ENCODE measurements around the gene ALPP. TPM values are rescaled to one million over a fixed set of nuclear protein-coding genes. Genes with fewer than 3 reads are reported as not detected.
A peak's percentile ranks its signal among the peaks of the same experiment; 100 is the strongest.

Gene ALPP
- polyA plus RNA-seq, 3 donors = not detected

DNA sequence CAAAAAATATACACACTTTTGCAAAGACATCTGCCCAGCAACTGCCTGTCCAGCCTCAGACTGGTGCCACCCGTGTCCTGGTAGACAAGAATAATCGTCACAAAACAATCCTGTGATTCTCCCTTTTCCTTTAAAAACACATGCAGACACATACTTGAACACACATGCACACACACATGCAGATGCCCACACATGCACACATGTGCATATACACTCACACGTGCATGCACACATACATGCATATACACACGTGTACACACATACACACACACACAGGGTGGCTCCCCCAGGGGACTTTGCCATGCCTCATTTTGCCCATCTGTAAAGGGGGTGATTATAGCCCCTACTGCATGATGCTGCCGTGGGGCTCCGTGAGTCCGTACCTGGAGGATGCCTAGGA is 24.9 kb upstream of the ALPP start:
- Mint-ChIP-seq H3K4me1 (no peaks in the 10 kb centered on the region), H3K4me3 (peak overlapping the region in 1 of 2 donors; percentile 4), H3K9me3 (peaks cover 0 to 13% (median 8%) of the 10 kb centered on the region in 7 donors), H3K36me3 (no peaks in the 10 kb centered on the region), H3K27me3 (ENCODE audit: low read depth in 3 of 3) (peaks cover 39 to 59% (median 40%) of the 10 kb centered on the region in 3 donors), H3K27ac (no peak overlapping the region)
- H2AFZ ChIP-seq (ENCODE audit: insufficient read depth, low read depth, low read length, poor library complexity, severe bottlenecking) = no peak overlapping the region
- no peaks in the 10 kb centered on the region for H3K79me2 ChIP-seq (ENCODE audit: insufficient read depth, low read length)
- H3K4me3 ChIP-seq (replicated peaks in 1 of 3; ENCODE audit: low read depth in 2 of 3, low read length in 3 of 3) = no peak overlapping the region
- intact Hi-C loops (cut with micrococcal nuclease) = no loop called here
- H3K27me3 ChIP-seq (ENCODE audit: control insufficient read depth in 2 of 2, insufficient read depth in 2 of 2, low read length in 2 of 2) = peaks cover 2 to 44% of the 10 kb centered on the region in 2 donors
- no peak overlapping the region for H3K9ac ChIP-seq (ENCODE audit: insufficient read depth, low read length, poor library complexity, severe bottlenecking)
- no peaks in the 10 kb centered on the region for H4K20me1 ChIP-seq (ENCODE audit: insufficient read depth, low read length)
- no peak overlapping the region for H3K27ac ChIP-seq (ENCODE audit: low read depth in 1 of 2, low read length in 2 of 2)
- H3K36me3 ChIP-seq (replicated peaks in 1 of 2; ENCODE audit: control insufficient read depth in 1 of 2, insufficient read depth in 2 of 2, low read length in 2 of 2) = no peaks in the 10 kb centered on the region
- TF ChIP-seq, protein P1, sequence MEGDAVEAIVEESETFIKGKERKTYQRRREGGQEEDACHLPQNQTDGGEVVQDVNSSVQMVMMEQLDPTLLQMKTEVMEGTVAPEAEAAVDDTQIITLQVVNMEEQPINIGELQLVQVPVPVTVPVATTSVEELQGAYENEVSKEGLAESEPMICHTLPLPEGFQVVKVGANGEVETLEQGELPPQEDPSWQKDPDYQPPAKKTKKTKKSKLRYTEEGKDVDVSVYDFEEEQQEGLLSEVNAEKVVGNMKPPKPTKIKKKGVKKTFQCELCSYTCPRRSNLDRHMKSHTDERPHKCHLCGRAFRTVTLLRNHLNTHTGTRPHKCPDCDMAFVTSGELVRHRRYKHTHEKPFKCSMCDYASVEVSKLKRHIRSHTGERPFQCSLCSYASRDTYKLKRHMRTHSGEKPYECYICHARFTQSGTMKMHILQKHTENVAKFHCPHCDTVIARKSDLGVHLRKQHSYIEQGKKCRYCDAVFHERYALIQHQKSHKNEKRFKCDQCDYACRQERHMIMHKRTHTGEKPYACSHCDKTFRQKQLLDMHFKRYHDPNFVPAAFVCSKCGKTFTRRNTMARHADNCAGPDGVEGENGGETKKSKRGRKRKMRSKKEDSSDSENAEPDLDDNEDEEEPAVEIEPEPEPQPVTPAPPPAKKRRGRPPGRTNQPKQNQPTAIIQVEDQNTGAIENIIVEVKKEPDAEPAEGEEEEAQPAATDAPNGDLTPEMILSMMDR (IDR thresholded peaks at IDR 0.05) = no peak
- H3K4me2 ChIP-seq (replicated peaks; ENCODE audit: extremely low read depth, low read length, poor library complexity, severe bottlenecking) = no peak overlapping the region
- no peak for DNase-seq
- 81% methylated on average over 2 of the region's 7 CpGs for WGBS (ENCODE audit: insufficient coverage)
- H3K4me1 ChIP-seq (ENCODE audit: control insufficient read depth in 1 of 2, insufficient read depth in 2 of 2, low read length in 2 of 2) = no peaks in the 10 kb centered on the region
- H3K9me3 ChIP-seq (replicated peaks in 1 of 2; ENCODE audit: control insufficient read depth in 1 of 2, insufficient read depth in 1 of 2, low read length in 2 of 2) = no peaks in the 10 kb centered on the region

DNA sequence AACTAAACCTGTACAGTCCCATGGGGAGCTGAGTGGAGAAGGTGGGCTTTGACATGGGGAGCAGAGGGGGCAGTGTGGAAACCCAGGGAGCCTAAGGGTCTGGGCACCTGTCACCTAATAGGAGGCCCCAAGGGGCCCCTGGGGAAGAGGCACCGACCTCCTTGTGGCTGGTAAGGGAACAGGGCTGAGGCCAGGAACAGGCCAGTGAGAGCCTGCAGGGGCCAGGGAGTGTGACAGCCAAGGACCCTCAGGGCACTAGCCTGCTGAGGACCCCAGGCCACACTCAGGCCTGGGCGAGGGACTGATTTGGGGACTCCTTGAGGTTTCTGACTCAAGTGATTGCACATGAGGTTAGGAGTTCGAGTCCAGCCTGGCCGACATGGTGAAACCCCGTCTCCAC is 24.5 kb upstream of the ALPP start:
- DNase-seq = no peak
- Histone ChIP-seq H3K27ac (ENCODE audit: low read depth in 1 of 2, low read length in 2 of 2) (no peak overlapping the region), H3K4me1 (ENCODE audit: control insufficient read depth in 1 of 2, insufficient read depth in 2 of 2, low read length in 2 of 2) (no peaks in the 10 kb centered on the region), H3K36me3 (replicated peaks in 1 of 2; ENCODE audit: control insufficient read depth in 1 of 2, insufficient read depth in 2 of 2, low read length in 2 of 2) (no peaks in the 10 kb centered on the region), H3K4me3 (replicated peaks in 1 of 3; ENCODE audit: low read depth in 2 of 3, low read length in 3 of 3) (no peak overlapping the region), H3K4me2 (replicated peaks; ENCODE audit: extremely low read depth, low read length, poor library complexity, severe bottlenecking) (no peak overlapping the region), H2AFZ (ENCODE audit: insufficient read depth, low read depth, low read length, poor library complexity, severe bottlenecking) (no peak overlapping the region), H3K9ac (ENCODE audit: insufficient read depth, low read length, poor library complexity, severe bottlenecking) (no peak overlapping the region), H3K79me2 (ENCODE audit: insufficient read depth, low read length) (no peaks in the 10 kb centered on the region), H4K20me1 (ENCODE audit: insufficient read depth, low read length) (no peaks in the 10 kb centered on the region), H3K27me3 (ENCODE audit: control insufficient read depth in 2 of 2, insufficient read depth in 2 of 2, low read length in 2 of 2) (peaks cover 2 to 41% of the 10 kb centered on the region in 2 donors), H3K9me3 (replicated peaks in 1 of 2; ENCODE audit: control insufficient read depth in 1 of 2, insufficient read depth in 1 of 2, low read length in 2 of 2) (no peaks in the 10 kb centered on the region)
- Mint-ChIP-seq H3K9me3 (peaks cover 0 to 13% (median 8%) of the 10 kb centered on the region in 7 donors), H3K4me3 (no peak overlapping the region), H3K36me3 (no peaks in the 10 kb centered on the region), H3K27ac (no peak overlapping the region), H3K4me1 (no peaks in the 10 kb centered on the region), H3K27me3 (ENCODE audit: low read depth in 3 of 3) (peaks cover 36 to 55% (median 38%) of the 10 kb centered on the region in 3 donors)
- intact Hi-C loops (cut with micrococcal nuclease) = no loop called here
- WGBS (ENCODE audit: insufficient coverage) = 94% methylated on average over 4 of the region's 5 CpGs
- TF ChIP-seq, protein P1 (IDR thresholded peaks at IDR 0.05) = no peak

Data from CD14-positive monocyte (primary cell).